ENCODE measurements around the gene MEGF6.

GRCh38 chr1:3503525-3503886 lies 107.8 kb downstream of the MEGF6 start:
- TF ChIP-seq CTCF (IDR thresholded peaks at IDR 0.05; ENCODE audit: low read depth, low read length, poor library complexity, severe bottlenecking): no peak
- no peak for TF ChIP-seq EZH2phosphoT487 (IDR thresholded peaks at IDR 0.05; ENCODE audit: borderline replicate concordance, low read length)
